Measurements from ENCODE around the gene NUAK2.

The NUAK2 gene

DNA sequence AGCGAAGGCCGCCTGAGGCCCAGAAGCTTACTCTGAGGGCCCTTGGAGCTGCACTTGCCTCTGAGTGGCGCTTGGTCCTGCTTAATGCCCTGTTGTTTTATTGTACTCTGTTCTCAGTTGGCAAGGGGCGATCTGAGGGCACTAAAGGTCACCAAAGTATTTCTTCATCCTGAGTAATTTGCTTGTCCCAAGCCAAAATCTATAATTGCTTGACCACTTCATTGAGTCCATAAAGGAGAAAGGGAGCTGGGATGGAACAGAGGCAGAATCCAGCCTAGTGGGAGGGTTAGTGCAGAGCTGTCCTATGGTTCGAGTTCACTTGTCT is 376 bp upstream of the NUAK2 start:
- no peak for DNase-seq

DNA sequence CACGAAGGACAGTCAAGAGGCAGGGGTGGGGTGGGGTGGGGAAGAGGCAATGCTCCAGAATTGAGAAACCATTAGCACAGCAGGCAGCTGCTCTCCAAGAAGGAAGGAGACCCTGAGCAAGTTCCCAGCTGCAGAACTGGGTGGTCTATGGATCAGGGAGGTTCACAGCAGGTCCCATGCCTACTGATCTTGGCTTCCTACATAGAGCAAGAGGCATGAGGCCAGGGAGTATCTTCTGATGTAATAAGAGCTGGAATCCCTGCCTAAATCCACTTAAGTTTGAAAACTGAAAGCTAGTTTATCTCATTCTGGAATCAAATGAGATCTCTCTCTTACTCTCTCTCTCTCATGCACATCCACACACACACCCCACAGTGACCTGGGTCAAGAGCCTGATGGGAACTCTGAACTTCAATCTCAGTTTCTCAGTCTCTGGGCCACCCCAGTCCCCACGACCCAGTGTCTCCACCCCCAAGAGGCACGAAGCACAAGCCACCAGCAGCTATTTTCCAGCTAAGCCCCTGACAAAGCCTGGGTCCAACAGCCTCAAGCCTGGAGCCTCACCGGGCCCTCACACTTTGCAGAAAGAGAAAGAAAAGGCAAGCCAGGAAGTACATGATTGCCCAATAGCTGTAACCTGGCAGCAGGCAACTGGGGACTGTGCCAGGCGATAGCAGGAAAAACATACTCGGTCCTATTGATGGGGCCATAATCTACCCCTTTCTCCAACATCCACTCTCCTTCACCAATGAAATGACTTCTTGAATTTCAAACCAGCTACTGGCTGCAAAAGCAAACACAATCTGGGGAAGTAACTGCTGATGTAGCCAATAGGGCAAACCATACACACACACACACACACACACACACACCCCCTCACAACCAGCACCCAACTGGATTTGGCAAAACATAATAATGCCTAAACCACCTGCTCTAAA is 2.2 kb downstream of the NUAK2 start:
- DNase-seq: peak in 5 of 58 donors; percentile 3 to 40 (median 17)

DNA sequence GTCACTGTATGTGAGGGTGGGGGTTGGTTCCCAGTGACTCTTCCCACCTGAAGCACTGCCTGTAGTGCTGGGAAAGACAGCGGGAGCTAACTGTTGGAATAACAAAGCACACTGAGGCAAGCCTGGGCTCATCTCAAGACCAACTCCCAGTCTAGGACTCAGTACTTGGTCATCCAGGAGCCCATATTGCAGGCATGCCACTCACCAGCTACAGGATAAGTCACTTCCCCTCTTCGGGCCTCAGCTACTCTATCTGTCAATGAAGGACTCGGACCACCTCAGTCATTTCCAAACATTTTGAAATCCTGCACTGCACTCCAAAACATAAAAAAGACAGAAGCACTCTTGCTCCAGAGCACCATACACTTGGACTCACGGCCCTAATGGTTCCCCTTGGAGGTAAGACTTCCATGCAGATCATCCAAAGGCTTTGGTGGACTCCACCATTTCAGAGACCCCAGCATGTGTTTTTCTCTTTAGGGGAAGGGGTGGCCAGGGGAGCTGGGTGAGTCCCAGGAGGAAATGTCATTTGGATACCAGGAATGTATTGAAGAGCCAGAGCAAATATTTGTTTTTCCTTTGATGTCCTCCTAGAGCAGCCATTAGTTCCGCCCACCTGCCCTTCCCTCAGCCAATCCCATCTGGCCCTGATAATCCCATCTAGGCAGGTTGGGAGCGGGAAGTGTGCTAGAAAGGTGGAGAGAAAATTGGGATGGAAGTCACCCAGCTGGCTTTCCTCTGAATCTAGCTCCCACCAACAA is 3.1 kb downstream of the NUAK2 start:
- DNase-seq: no peak

DNA sequence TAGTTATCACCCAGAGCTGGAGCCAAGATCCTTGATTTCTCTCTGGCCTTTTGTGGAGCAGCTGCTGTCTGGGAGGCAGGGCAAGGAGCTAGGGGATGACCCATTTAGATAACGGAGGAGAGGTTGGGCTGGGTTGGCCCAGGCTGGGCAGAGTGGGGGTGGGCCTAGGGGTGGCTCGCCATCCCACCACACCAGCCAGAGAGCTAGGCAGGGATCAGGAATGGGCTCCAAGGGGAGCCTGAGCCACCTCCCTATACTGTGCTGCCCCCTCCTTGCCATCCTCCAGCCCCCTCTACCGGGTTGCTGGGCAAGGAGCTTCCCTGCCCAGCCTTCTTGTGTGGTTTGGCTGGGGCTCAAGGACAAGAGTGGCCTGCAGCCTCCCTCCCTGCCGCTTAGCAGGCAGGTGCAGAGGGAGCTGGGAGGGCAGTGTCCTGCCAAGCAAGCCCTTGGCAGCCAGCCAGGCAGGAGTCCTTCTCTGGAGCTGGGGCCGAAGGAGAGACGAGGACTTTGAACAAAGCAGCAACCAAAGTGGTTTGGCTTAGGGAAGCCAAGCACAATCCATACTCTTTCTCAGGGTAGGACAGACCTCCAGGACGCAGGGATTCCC is 4.1 kb downstream of the NUAK2 start:
- DNase-seq: peak in 39 of 58 donors; percentile 4 to 77 (median 33)

DNA sequence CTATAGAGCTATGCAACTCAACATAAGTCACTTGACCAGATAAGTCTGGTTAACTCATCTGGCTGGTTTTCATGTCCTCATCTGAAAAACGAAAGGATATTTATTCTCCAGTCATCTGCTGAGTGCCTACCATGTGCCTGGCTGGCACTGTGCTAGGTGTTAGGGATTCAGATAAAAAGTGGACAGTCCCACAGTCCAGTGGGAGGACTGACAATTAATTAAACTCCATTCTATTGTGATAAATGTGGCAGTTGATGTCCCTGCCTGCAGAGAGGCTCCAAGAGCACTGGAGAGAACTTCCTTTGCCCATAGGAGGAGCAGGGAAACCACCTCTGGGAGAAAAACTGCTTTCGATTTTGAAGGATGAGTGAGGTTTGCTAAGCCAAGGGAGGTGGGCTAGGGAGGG is 5.4 kb downstream of the NUAK2 start:
- no peak for DNase-seq

DNA sequence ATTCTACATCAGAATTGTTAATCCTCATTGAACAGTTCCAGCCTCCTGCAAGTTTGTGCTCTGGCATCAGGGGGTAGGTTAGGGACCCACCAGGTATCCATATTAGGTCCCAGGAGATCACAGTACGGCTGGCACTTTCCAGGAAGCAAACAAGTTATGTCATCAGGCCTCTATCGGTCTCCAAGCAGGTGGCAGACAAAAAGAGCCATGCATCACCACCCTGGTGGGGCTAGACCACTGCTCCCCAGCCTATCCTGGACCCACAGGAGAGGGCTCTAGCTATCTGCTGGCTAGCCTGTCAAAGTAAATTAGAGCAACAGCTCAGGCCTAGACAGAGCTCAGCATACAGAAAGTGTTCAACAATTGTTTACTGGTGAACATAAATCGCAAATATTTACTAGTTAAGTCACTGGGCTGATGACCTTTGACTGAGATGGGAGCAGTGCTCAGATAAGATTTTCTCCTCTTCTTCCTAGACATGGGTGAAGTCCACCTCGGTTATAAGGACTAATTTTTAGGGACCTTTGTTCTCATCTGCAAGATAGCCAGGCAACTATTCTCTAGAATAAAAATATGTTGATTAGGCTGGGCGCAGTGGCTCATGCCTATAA is 6.4 kb downstream of the NUAK2 start:
- DNase-seq: no peak

DNA sequence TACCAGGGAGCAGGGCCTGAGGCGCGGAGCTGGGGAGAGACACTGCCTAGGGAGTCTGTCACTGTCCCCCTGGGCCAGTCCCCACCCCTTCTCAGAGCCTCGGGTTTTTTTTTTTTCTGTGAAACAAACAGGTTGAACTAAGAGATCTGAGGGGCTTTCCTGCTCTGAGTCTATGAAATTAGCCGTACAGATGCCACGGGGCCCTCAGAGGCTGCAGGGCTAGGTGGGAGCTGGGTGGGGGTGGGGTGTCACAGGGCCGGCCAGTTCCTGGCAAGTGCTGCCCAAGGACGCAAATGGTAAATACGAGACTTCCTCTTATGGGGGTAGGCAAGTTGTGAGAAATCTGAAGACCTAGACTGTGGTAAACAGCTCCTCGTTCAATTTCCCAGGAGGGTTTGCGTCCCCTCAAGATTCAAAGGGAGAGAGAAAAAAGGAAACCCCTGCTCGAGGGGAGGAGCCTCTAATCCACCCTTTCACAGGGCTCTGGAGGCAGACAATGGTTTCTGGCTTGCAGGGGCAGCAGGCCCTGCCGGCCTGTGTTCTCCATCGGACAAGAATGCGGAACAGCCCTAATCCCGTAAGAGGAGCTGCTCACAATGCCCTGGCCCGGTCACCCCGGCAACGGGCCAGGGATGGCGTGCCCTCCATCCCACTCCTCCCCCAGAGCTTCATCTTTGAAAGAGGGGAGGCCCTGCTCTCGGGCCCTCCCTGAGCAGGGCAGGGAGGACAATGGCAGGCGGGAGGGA is 7.8 kb downstream of the NUAK2 start:
- DNase-seq: peak in 42 of 58 donors; percentile 2 to 71 (median 32)

DNA sequence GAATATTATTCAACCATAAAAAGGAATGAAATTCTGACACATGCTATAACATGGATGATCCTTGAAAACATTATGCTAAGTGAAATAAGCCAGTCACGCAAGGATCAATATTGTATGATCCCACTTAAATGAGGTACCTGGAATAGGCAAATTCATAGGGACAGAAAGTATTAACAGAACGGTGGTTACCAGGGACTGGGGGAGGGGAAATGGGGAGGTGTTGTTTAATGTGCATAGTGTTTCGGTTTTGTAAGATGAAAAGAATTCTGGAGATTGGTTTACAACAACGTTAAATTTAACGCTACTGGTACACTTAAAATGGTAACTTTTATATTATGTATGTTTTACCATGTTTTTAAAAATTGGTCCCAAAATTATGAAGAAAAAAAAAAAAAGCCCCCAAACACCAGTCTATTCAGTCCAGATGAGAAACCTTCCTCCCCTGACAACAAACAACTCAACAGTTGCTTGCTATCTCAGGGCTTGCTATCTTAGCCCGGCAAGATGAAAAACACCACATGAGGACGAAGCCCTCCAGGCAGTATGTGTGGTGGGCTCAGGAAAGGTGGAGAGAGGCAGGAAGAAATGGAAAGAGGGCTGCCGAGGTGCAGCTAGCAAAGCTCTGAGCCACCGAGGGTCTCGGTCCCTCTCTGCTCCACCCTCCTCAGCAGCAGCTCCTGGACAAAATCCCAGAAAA is 8.5 kb downstream of the NUAK2 start:
- DNase-seq: no peak

DNA sequence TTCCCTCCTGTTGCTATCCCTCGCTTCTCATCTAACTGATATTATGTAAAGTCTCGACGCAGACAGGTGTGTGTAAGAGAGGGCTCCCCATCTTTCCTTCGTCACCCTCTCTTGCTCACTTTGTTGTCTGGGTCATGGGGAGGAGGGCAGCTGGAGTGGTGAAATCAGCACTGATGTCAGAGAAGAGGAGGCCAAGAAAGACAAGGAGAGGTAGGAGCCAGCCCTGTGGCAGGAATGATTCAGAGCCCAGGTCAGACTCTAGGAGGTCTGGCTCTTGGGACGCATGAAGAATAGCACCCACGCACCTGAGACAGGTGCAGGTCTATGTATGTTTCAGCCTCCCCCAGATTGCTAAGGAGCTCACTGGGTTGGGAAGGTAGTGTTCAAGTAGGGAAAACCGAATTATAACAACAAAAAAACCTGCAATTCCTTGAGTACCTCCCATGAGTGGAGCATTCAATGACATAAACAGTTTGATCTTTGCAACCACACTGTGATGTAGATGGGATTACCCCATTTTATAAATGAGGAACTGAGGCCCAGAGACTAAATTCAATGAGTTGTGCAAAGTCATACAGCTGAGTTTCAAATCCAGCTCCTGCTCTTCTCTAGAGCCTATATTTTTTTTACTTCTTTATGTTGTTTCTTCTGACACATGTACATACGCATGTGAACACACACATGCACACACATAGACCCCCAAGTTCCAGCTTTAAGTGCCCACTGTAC is 10.4 kb downstream of the NUAK2 start:
- DNase-seq: no peak

DNA sequence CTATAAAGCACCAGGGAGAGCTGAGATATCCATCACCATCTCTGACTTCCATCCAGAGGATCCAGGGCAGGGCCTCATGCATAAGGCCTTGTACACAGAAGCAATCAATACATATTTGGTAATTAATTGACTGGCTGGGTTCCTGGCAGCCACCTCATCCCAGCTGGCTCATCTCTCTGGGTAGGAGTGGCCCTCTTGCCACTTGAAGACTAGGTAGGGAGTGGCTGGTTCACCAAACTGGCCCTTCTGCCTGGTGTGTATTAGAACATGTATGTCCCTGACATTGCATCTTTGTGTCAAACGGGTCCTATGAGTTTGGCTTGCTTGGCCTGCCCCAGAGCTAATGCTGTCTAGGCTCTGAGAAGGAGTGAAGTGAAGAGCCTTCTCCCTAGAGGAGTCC is 11.8 kb downstream of the NUAK2 start:
- no peak for DNase-seq

DNA sequence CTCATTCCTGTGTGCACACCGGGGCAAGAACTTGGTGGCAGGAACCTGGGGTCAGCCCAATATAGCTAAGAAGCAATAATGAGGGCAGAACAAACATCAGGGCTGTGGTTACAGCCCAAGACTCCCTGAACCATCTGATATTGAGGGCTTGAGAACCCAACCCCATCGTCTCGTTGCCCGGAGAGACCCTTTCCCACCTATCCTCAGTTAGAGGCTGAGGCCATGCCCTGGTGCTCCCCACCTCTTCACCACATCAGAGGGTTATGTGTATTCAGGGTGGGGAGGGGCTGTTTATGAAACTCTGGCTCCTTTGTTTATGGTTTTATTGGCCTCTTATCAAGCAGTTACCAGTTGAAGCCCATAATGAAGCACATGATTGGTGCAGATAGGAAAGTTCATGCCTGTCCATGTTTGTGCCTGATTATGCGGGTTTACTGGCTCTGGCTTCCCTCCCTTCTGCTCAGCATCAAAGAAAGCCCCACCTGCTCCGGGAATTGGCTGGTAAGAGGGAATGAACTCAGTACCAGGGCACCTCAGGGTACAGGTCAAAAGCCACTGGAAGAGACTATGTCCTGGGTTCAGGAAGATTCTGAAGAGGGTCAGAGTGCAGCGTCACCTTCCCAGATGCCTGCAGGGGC is 14.5 kb downstream of the NUAK2 start:
- no peak for DNase-seq

DNA sequence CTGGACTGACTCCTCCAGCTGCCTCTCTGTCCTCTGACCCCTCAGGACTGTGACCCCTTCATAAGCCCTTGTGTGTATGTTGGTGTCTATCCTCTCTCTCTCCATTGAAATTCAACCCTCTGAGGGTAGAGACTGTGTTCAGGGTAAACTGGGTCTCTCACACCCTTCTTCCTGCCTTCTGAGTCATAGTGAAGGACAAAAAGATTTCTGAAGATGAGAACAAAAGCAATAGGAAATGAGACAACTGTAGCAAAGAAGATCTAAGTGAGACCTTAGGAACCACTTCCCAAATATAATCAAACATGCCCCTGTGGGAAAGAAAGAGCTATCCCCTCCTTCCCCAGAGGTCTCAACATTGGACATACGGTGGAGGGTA is 16.9 kb downstream of the NUAK2 start:
- no peak for DNase-seq

DNA sequence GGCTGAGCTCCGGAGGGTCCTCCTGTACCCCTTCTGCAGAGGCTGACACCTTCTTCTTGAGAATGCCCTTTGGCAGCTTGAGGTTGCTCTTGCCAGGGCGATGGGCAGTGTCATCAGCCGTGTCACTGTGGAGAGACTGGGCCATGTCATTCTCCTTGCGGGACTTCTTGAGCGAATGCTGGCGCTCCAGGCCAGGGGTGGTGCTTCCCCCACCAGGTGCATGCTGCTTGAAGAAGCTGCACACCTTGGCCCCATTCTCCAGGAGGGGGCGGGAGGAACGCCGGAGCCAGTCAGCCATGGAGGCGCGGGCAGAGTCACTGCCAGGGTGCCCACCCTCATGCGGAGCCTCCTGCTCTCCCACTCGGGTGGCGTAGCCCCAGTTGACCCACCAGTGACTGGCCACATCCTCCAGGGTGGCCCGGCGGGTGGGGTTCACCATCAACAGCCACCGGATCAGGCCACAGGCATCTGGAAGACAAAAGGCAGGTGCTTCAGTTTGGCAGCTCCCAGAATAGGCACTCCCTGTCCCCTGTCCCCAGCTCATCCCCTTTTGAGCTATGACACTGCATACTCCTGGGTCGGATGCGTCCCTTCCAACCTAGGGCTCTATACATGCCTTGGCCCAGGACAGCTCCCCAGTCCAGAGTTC is 17.4 kb downstream of the NUAK2 start:
- no peak for DNase-seq

DNA sequence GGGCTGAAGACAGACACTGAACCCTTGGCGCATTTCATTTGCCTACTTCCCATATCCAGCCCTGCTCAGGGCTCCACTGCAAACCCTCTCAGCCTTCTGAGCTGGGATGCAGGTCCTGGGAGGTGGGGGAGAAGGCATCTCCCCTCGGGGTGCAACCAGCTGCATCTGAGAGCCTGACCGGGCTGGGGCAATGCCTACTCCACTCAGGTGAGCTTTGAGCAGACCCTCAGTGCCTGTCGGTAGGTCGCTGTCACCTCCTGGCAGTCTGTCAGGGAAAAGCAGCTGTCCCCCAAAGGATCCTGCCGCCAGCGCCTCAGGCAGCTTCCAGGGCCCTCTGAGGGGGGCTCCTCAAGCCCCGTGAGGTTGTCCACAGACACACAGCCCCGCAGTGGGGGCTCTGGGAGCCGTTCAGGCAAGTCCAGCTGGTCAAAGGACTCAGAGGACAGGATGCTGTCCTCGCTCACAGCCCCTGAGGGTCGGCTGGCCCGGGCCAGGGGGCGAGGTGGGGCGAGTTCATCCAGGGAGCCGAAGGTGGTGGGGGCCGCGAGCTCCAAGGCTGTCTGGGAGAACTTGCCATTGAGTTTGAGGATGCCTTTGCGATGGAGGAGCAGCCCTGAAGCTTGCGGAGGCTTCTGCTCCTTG is 18.2 kb downstream of the NUAK2 start:
- no peak for DNase-seq

DNA sequence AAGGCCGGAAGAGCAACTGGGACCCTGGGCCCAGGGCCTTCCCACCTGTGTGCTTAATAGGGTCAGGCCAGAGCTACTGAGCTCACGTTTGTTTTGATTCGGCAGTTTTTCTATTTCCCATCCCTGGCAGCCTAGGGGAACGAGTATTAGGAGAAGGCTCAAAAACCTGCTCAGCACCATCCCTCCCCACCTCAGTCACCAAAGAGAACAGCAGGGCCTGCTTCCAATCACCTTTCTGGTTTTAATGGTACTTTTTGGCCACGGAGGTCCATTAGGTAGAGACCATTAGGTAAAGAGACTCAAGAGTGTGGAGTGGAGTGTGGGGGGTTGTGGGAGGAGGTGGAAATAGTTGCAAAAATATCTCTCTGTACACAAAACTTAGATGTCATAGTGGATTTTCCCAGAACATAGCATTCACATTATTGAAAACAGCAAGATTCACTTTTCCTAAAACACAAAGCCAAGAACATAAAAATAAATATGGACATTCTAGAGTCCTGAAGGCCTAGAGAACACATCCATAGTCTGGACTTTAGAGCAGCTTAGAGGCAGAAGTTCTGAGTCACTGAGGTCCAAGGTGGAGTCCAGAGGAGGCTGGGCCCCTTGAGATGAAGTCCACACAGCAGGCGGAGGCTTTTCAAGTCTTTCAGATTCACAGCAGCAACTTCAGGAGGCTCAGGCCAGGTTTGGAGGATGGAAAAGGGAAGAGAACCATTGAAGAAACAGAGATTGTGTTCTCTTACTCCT is 19.5 kb downstream of the NUAK2 start:
- no peak for DNase-seq

DNA sequence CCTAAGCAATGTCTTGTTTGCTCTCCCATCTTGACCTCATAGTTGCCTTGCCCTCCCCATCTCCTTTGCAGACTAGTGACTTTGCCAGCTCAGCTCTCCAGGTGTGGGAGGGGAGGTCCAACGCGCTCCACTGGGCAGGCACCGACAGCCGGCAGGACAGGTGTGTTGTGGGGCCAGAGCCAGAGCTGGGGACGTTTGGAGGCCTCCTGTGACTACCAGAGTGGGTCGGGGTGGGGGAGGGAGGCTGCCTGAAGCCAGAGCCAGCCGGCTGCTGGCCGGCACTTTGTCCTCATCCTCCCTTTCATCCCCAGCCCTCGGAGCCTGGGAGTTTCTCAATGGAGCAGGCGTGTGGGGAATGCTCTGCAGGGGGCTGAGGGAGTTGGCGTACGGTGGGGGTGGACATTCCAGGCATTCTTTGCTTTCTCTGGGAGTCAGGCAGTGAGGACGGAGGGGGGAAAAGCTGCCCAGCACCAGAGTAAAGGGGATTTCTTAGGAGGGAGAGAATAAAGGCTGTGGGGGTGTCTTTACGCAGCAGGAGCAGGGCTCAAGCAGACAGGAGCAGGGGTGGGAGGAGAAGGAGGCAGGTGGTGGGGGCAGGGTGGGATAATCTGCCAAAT is 20.2 kb downstream of the NUAK2 start:
- peak in 6 of 58 donors; percentile 12 to 60 (median 22) for DNase-seq

DNA sequence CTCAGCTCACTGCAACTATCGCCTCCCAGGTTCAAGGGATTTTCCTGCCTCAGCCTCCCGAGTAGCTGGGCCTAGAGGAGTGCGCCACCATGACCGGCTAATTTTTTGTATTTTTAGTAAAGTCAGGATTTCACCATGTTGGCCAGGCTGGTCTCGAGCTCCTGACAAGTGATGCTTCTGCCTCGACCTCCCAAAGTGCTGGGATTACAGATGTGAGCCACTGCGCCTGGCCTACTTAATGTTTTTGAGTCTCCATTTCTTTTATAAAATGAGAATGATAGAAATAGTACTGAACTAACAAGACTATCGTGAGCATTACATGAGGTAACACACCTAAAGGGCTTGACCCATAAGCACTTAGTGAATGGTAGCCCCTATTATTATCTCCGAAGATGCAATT is 21.4 kb downstream of the NUAK2 start:
- no peak for DNase-seq
